GM18526 (cell line): Measurements from ENCODE around the gene SERPINB13.

Source experiments
- POLR2A ChIP-seq: IDR thresholded peaks from 3 replicates; pipeline ENCODE4 v1.6.1; 2011; ENCODE audit not compliant: insufficient read length; ENCODE audit errors: extremely low read depth

SERPINB13 gene

GRCh38 chr18:63586966-63587365, at the start of gene SERPINB13:
Gene SERPINB13 (plus strand): TSS chr18:63587343. CDS start chr18:63588668, 1,325 bp downstream.
- no peak for TF ChIP-seq POLR2A

- TF ChIP-seq POLR2A: no peak
Measured at GRCh38 chr18:63539904-63540510, 47.1 kb upstream of the SERPINB13 start.

- no peak for TF ChIP-seq POLR2A
Measured at GRCh38 chr18:63542069-63542468, 45.1 kb upstream of the SERPINB13 start, which contains the start of gene SERPINB12. Gene SERPINB12 (plus strand): TSS chr18:63542369. CDS start chr18:63556160, 13,791 bp downstream.

- TF ChIP-seq POLR2A: no peak
Measured at GRCh38 chr18:63544017-63544416, 43.1 kb upstream of the SERPINB13 start.

- TF ChIP-seq POLR2A: no peak
Measured at GRCh38 chr18:63545000-63545399, 42.1 kb upstream of the SERPINB13 start.

GRCh38 chr18:63550068-63550467, 37.1 kb upstream of the SERPINB13 start:
- TF ChIP-seq POLR2A: no peak

GRCh38 chr18:63551769-63552168, 35.4 kb upstream of the SERPINB13 start:
- TF ChIP-seq POLR2A: no peak

- TF ChIP-seq POLR2A: no peak
Measured at GRCh38 chr18:63552581-63552980, 34.6 kb upstream of the SERPINB13 start.

- no peak for TF ChIP-seq POLR2A
Measured at GRCh38 chr18:63553081-63553480, 34.1 kb upstream of the SERPINB13 start.

GRCh38 chr18:63559567-63560491, 27.3 kb upstream of the SERPINB13 start:
- TF ChIP-seq POLR2A: no peak

GRCh38 chr18:63562284-63562683, 24.9 kb upstream of the SERPINB13 start:
- TF ChIP-seq POLR2A: no peak

- TF ChIP-seq POLR2A: no peak
Measured at GRCh38 chr18:63564021-63564420, 23.1 kb upstream of the SERPINB13 start.

GRCh38 chr18:63564561-63564960, 22.6 kb upstream of the SERPINB13 start:
- TF ChIP-seq POLR2A: no peak

- TF ChIP-seq POLR2A: no peak
Measured at GRCh38 chr18:63567276-63567675, 19.9 kb upstream of the SERPINB13 start.

- TF ChIP-seq POLR2A: no peak
Measured at GRCh38 chr18:63567825-63568224, 19.3 kb upstream of the SERPINB13 start.

- no peak for TF ChIP-seq POLR2A
Measured at GRCh38 chr18:63570721-63571120, 16.4 kb upstream of the SERPINB13 start.
